Mucosa of descending colon (tissue), 3 donors: ENCODE measurements around the gene SLC13A5. TPM values are rescaled to one million over a fixed set of nuclear protein-coding genes. Genes with fewer than 3 reads are reported as not detected.

Experiments
- ATAC-seq: fragments of 200-7000 bp; cut with Tn5 transposase; one replicate; pipeline ENCODE4 v1.9.1; 2020; ENCODE audit warnings: mild to moderate bottlenecking, moderate library complexity
- DNase-seq, 3 donors: peaks; one replicate each; pipeline ENCODE4 v3.0.0-alpha.2; 2020
- H3K36me3 ChIP-seq: fragments of 200-600 bp; one replicate; pipeline ENCODE4 v1.8.0; 2021; ENCODE audit warnings: low read depth, mild to moderate bottlenecking
- H3K4me1 ChIP-seq: fragments of 200-600 bp; one replicate; pipeline ENCODE4 v1.8.0; 2021; ENCODE audit warnings: low read depth, mild to moderate bottlenecking
- H3K4me3 ChIP-seq: fragments of 200-600 bp; one replicate; pipeline ENCODE4 v1.8.0; 2021; ENCODE audit warnings: mild to moderate bottlenecking
- H3K9me3 ChIP-seq: fragments of 200-600 bp; one replicate; pipeline ENCODE4 v1.8.0; 2021; ENCODE audit warnings: mild to moderate bottlenecking
- intact Hi-C, 2 donors: fragments of 100-400 bp; cut with DNase I in 1 of 2; cut with micrococcal nuclease in 1 of 2; formaldehyde crosslinking; loops; one replicate each; pipeline versions ENCODE4 v1.11.0 to v1.11.1; 2022; cut with DNase I, micrococcal nuclease
- total RNA-seq, 3 donors: library from RNA; stranded (reverse); fragmentation: NEBNext Ultra II Directional in 2 of 3; extraction: Animal tissue kit (Norgen Biotek cat#: 25700) in 2 of 3; gene quantifications; one replicate each; pipeline versions ENCODE4 v1.2.1 to v1.2.4, GENCODE V29; 2021 to 2023
- TF ChIP-seq, protein P1 (sequence below): fragments of 200-600 bp; IDR thresholded peaks from one replicate; pipeline ENCODE4 v1.8.0; 2022; ENCODE audit warnings: antibody characterized with exemption, mild to moderate bottlenecking
- donor health status: DM: no; HTN: no; CAD: no; lungs with moderate emphysema.
- donor health status: DM: no; HTN: no; CAD: no.
- donor health status: DM: no; HTN: yes; CAD: no.

SLC13A5 gene
- total RNA-seq, 3 donors from 2014 or later, result not detected

- intact Hi-C loops, result no loop called here
- DNase-seq (no peak), ATAC-seq (no peak)
- no peaks in the 10 kb centered on the region for H3K9me3 ChIP-seq
- no peak overlapping the region for H3K4me3 ChIP-seq
- H3K36me3 ChIP-seq, result no peaks in the 10 kb centered on the region
- TF ChIP-seq, protein P1, sequence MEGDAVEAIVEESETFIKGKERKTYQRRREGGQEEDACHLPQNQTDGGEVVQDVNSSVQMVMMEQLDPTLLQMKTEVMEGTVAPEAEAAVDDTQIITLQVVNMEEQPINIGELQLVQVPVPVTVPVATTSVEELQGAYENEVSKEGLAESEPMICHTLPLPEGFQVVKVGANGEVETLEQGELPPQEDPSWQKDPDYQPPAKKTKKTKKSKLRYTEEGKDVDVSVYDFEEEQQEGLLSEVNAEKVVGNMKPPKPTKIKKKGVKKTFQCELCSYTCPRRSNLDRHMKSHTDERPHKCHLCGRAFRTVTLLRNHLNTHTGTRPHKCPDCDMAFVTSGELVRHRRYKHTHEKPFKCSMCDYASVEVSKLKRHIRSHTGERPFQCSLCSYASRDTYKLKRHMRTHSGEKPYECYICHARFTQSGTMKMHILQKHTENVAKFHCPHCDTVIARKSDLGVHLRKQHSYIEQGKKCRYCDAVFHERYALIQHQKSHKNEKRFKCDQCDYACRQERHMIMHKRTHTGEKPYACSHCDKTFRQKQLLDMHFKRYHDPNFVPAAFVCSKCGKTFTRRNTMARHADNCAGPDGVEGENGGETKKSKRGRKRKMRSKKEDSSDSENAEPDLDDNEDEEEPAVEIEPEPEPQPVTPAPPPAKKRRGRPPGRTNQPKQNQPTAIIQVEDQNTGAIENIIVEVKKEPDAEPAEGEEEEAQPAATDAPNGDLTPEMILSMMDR, result no peak
- H3K4me1 ChIP-seq, result no peaks in the 10 kb centered on the region
Measured at GRCh38 chr17:6684460-6684783, 28.7 kb downstream of the SLC13A5 start.

DNA sequence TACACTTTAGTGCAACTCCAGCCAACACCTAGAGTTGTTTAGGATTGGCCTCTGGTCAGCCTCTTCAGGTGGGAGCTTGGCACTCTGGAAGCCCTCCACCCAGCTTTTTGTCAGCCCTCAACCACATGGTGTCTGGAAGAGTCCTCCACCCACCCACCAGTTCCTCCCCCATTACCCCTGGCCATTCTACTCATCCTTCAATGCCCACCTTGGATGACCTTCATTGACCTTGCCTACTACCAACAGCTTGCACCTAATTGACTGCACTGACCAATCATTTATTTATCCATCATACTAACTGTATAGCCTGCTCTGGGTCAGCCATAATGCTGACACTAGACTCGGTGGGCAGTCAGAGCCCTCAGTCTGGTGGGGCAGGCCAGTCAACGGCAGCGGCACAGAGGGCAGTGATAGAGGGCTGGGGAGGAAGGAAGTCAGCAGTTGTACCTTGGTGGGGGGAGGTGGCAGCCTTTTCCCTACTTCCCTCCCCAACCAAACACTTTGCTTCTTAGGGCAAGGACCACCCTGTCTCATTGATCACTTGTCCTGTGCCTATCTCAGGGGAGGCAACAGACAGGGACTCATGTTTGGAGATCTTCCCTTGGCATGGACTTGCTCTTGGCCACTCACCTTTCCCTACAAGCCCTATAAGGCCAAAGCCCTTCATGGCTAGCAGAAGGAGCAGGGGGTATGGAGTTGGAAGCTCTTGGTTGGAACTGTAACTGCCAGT, 29.3 kb downstream of the SLC13A5 start:
- no peaks in the 10 kb centered on the region for H3K4me1 ChIP-seq
- no peaks in the 10 kb centered on the region for H3K36me3 ChIP-seq
- ATAC-seq, result no peak
- H3K9me3 ChIP-seq, result no peaks in the 10 kb centered on the region
- DNase-seq, result peak in 1 of 3 donors; percentile 8
- TF ChIP-seq, protein P1, result no peak
- no peak overlapping the region for H3K4me3 ChIP-seq
- intact Hi-C loops, result no loop called here

DNA sequence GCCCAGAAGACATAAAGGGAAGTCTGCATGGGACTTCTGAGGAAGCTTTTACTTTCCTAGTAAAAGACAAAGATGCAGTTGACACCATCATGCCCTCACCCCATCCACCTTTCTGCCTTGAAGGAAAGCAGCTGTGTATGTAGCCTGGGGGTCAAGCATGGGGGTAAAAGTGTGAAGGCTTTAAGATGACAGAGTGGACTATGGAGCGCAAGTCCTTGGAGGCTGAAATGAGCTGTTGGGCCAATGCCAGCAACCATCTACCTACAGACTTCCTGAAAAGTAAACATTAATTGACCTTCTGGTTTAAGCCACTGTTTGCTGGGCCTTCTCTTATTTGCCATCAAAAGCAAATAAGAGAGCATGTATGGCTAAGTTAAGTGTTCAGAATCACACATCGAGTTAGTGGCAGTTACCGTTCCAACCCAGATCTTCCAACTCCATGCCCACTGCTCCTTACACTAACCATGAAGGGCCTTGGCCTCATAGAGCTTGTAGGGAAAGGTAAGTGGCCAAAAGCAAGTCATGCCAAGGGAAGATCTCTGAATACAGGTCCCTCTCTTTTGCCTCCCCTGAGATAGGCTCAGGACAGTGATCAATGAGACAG, 30.0 kb downstream of the SLC13A5 start:
- TF ChIP-seq, protein P1, result no peak
- DNase-seq (no peak), ATAC-seq (no peak)
- Histone ChIP-seq H3K9me3 (no peaks in the 10 kb centered on the region), H3K4me3 (no peak overlapping the region), H3K4me1 (no peaks in the 10 kb centered on the region), H3K36me3 (no peaks in the 10 kb centered on the region)
- intact Hi-C loops, result no loop called here

- Histone ChIP-seq H3K9me3 (no peaks in the 10 kb centered on the region), H3K4me1 (no peaks in the 10 kb centered on the region), H3K4me3 (no peak overlapping the region), H3K36me3 (no peaks in the 10 kb centered on the region)
- intact Hi-C loops, result no loop called here
- TF ChIP-seq, protein P1, result no peak
- ATAC-seq, result no peak
- peak in 1 of 3 donors; percentile 8 for DNase-seq
Measured at GRCh38 chr17:6682339-6682738, 30.8 kb downstream of the SLC13A5 start.

DNA sequence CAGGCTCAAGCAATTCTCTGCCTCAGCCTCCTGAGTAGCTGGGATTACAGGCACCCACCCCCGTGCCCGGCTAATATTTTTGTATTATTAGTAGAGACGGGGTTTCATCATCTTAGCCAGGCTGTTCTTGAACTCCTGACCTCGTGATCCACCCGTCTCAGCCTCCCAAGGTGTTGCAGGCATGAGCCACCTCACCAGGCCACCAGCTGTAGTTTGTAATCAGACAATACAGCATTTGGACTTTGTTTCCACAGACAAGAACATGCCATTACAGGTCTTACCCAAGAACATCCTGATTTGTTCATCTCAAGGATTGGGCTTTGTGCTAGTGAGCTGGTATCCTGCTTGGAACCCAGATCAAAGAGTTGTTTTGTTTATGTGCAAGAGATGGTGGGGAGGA, 31.5 kb downstream of the SLC13A5 start:
- H3K4me3 ChIP-seq, result no peak overlapping the region
- no peak for DNase-seq
- TF ChIP-seq, protein P1, result no peak
- intact Hi-C loops, result no loop called here
- H3K4me1 ChIP-seq, result no peaks in the 10 kb centered on the region
- H3K36me3 ChIP-seq, result no peaks in the 10 kb centered on the region
- H3K9me3 ChIP-seq, result no peaks in the 10 kb centered on the region
- no peak for ATAC-seq
